PC-9 (cell line): ENCODE results near the gene ROPN1.

ENCODE experiments used
- CTCF ChIP-seq: fragments of 200-600 bp; sonication (generic); conservative IDR thresholded peaks from 2 replicates; pipeline ENCODE4 v1.6.1; 2017; ENCODE audit warnings: mixed run types, antibody characterized with exemption, mild to moderate bottlenecking, moderate library complexity
- EZH2 ChIP-seq: fragments of 200-600 bp; sonication (generic); IDR thresholded peaks from 2 replicates; pipeline ENCODE4 v1.8.0; 2017; ENCODE audit warnings: antibody characterized with exemption, low read depth

GRCh38 chr3:123952844-123953520 lies 38.9 kb downstream of the ROPN1 start:
- TF ChIP-seq CTCF (no peak), EZH2 (no peak)
